Measurements from ENCODE around the gene ZNF490. TPM values are rescaled to one million over a fixed set of nuclear protein-coding genes. Genes with fewer than 3 reads are reported as not detected.

ZNF490 gene
- polyA plus RNA-seq, 1 donor: 3.8 TPM

- no peak for DNase-seq
Measured at GRCh38 chr19:12543855-12544254, 66.8 kb downstream of the ZNF490 start.

Other genes with a start within 250 kb of the ZNF490 start
- 1.9 TPM for gene ZNF442, start 245.1 kb downstream of the ZNF490 start, polyA plus RNA-seq (ENCODE audit: insufficient read length)
- 4.1 TPM for gene ZNF799, start 209.5 kb downstream of the ZNF490 start, polyA plus RNA-seq (ENCODE audit: insufficient read length)
- 2.7 TPM for gene ZNF443, start 169.8 kb downstream of the ZNF490 start, polyA plus RNA-seq (ENCODE audit: insufficient read length)
- 3.5 TPM for gene ZNF709, start 126.0 kb downstream of the ZNF490 start, polyA plus RNA-seq (ENCODE audit: insufficient read length)
- 4.5 TPM for gene ZNF564, start 59.3 kb downstream of the ZNF490 start, polyA plus RNA-seq (ENCODE audit: insufficient read length)
- gene ZNF791, start 107 bp upstream of the ZNF490 start, polyA plus RNA-seq (ENCODE audit: insufficient read length): 13.3 TPM
- gene MAN2B1, start 55.9 kb upstream of the ZNF490 start, polyA plus RNA-seq (ENCODE audit: insufficient read length): 35.6 TPM
- gene WDR83, start 56.0 kb upstream of the ZNF490 start, polyA plus RNA-seq (ENCODE audit: insufficient read length): 12.3 TPM
- gene DHPS, start 71.1 kb upstream of the ZNF490 start, polyA plus RNA-seq (ENCODE audit: insufficient read length): 73.4 TPM
- 0.65 TPM for gene GNG14, start 77.2 kb upstream of the ZNF490 start, polyA plus RNA-seq (ENCODE audit: insufficient read length)
- 5.2 TPM for gene FBXW9, start 85.8 kb upstream of the ZNF490 start, polyA plus RNA-seq (ENCODE audit: insufficient read length)
- gene TNPO2, start 113.1 kb upstream of the ZNF490 start, polyA plus RNA-seq (ENCODE audit: insufficient read length): 60.9 TPM
- gene TRIR, start 123.9 kb upstream of the ZNF490 start, polyA plus RNA-seq (ENCODE audit: insufficient read length): 191 TPM
- gene GET3, start 126.7 kb upstream of the ZNF490 start, polyA plus RNA-seq (ENCODE audit: insufficient read length): 41.1 TPM
- 0.09 TPM for gene BEST2, start 141.0 kb upstream of the ZNF490 start, polyA plus RNA-seq (ENCODE audit: insufficient read length)
- 30.2 TPM for gene HOOK2, start 164.7 kb upstream of the ZNF490 start, polyA plus RNA-seq (ENCODE audit: insufficient read length)
- 36.5 TPM for gene JUNB, start 180.7 kb upstream of the ZNF490 start, polyA plus RNA-seq (ENCODE audit: insufficient read length)
- gene PRDX2, start 191.0 kb upstream of the ZNF490 start, polyA plus RNA-seq (ENCODE audit: insufficient read length): 169 TPM
- 2.2 TPM for gene THSD8, start 191.3 kb upstream of the ZNF490 start, polyA plus RNA-seq (ENCODE audit: insufficient read length)
- 21.9 TPM for gene RNASEH2A, start 195.8 kb upstream of the ZNF490 start, polyA plus RNA-seq (ENCODE audit: insufficient read length)
- gene RTBDN, start 223.8 kb upstream of the ZNF490 start, polyA plus RNA-seq (ENCODE audit: insufficient read length): not detected
- 0.27 TPM for gene MAST1, start 227.7 kb upstream of the ZNF490 start, polyA plus RNA-seq (ENCODE audit: insufficient read length)

Data from hindlimb muscle (tissue), 1 donor.